NCI-H2227 treated with DMSO at 0.1 percent for 48 hours (cell line): Measurements from ENCODE around the gene KLHL7.
"Not testable (repeated sequence)": the region's sequence is repeated elsewhere in the genome, so short reads cannot be mapped to it uniquely, and the experiment has no call there.

Experiments
- DNase-seq: peaks from one replicate; lab custom pipeline; 2025; lab: John Stamatoyannopoulos, UW

The KLHL7 gene

GRCh38 chr7:23108995-23109394 is 3.4 kb downstream of the KLHL7 start:
- DNase-seq = no peak

GRCh38 chr7:23109470-23109869 is 3.9 kb downstream of the KLHL7 start:
- DNase-seq = no peak

- no peak for DNase-seq
These were observed 9.3 kb downstream of the KLHL7 start for GRCh38 chr7:23114896-23115295.

GRCh38 chr7:23115991-23116390 is 10.4 kb downstream of the KLHL7 start:
- no peak for DNase-seq

- DNase-seq = no peak
These were observed 12.3 kb downstream of the KLHL7 start for GRCh38 chr7:23117841-23118240.

GRCh38 chr7:23120106-23120505 is 14.5 kb downstream of the KLHL7 start:
- no peak for DNase-seq

GRCh38 chr7:23121165-23121564 is 15.6 kb downstream of the KLHL7 start:
- no peak for DNase-seq

GRCh38 chr7:23123007-23123406 is 17.4 kb downstream of the KLHL7 start:
- DNase-seq = no peak

- DNase-seq = no peak
These were observed 17.9 kb downstream of the KLHL7 start for GRCh38 chr7:23123465-23123864.

GRCh38 chr7:23129036-23129435 is 23.5 kb downstream of the KLHL7 start:
- no peak for DNase-seq

- not testable (repeated sequence) for DNase-seq
These were observed 26.2 kb downstream of the KLHL7 start for GRCh38 chr7:23131799-23132198.

- DNase-seq = no peak
These were observed 28.2 kb downstream of the KLHL7 start for GRCh38 chr7:23133797-23134196.

- DNase-seq = no peak
These were observed 30.2 kb downstream of the KLHL7 start for GRCh38 chr7:23135755-23136154.

- no peak for DNase-seq
These were observed 30.6 kb downstream of the KLHL7 start for GRCh38 chr7:23136216-23136615.

- no peak for DNase-seq
These were observed 52.1 kb downstream of the KLHL7 start for GRCh38 chr7:23157679-23158078.

GRCh38 chr7:23158546-23158945 is 53.0 kb downstream of the KLHL7 start:
- DNase-seq = no peak

- DNase-seq = no peak
These were observed 55.9 kb downstream of the KLHL7 start for GRCh38 chr7:23161482-23161881.

GRCh38 chr7:23164846-23165245 is 59.3 kb downstream of the KLHL7 start:
- no peak for DNase-seq

- no peak for DNase-seq
These were observed 59.7 kb downstream of the KLHL7 start for GRCh38 chr7:23165316-23165715.

- no peak for DNase-seq
These were observed 62.1 kb downstream of the KLHL7 start for GRCh38 chr7:23167691-23168090.

GRCh38 chr7:23168111-23168885 is 62.7 kb downstream of the KLHL7 start:
- no peak for DNase-seq

GRCh38 chr7:23175938-23176337 is 70.4 kb downstream of the KLHL7 start:
- DNase-seq = no peak

GRCh38 chr7:23181684-23182553 is 76.3 kb downstream of the KLHL7 start, which contains the start of gene NUP42:
TSS of gene NUP42 (plus strand) at chr7:23182048. CDS start at chr7:23182086, 38 bp downstream.
- peak; percentile 96 for DNase-seq
